H1 (cell line): Measurements from ENCODE around the gene ASCC3.

Experiments used
- EP300 ChIP-seq, 2 experiments: IDR thresholded peaks; 1 replicate in 1 of 2; 2 replicates in 1 of 2; pipeline ENCODE4 v1.6.1; 2011 to 2012; ENCODE audit warnings: low read depth in 2 of 2, low read length in 2 of 2, mild to moderate bottlenecking in 2 of 2, borderline replicate concordance in 1 of 2, inconsistent platforms in 1 of 2, moderate library complexity in 1 of 2
- KDM1A ChIP-seq: fragments of 200-600, 300-600 bp; sonication (generic); IDR thresholded peaks from 2 replicates; pipeline ENCODE4 v1.7.1; 2016; ENCODE audit warnings: mild to moderate bottlenecking, low read length, borderline replicate concordance
- TF ChIP-seq, protein P1 (sequence below), 3 experiments: IDR thresholded peaks; 1 replicate in 2 of 3; 2 replicates in 1 of 3; pipeline versions ENCODE4 v1.5.1 to v1.6.1; 2011; ENCODE audit warnings: low read length in 3 of 3, mild to moderate bottlenecking in 3 of 3, inconsistent platforms in 2 of 3, low read depth in 1 of 3, moderate library complexity in 1 of 3; ENCODE audit not compliant: insufficient read depth in 1 of 3; ENCODE audit errors: control extremely low read depth in 1 of 3

GRCh38 chr6:100730001-100730980 is 150.8 kb downstream of the ASCC3 start:
- TF ChIP-seq, protein P1, sequence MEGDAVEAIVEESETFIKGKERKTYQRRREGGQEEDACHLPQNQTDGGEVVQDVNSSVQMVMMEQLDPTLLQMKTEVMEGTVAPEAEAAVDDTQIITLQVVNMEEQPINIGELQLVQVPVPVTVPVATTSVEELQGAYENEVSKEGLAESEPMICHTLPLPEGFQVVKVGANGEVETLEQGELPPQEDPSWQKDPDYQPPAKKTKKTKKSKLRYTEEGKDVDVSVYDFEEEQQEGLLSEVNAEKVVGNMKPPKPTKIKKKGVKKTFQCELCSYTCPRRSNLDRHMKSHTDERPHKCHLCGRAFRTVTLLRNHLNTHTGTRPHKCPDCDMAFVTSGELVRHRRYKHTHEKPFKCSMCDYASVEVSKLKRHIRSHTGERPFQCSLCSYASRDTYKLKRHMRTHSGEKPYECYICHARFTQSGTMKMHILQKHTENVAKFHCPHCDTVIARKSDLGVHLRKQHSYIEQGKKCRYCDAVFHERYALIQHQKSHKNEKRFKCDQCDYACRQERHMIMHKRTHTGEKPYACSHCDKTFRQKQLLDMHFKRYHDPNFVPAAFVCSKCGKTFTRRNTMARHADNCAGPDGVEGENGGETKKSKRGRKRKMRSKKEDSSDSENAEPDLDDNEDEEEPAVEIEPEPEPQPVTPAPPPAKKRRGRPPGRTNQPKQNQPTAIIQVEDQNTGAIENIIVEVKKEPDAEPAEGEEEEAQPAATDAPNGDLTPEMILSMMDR (IDR thresholded peaks at IDR 0.05; ENCODE audit: control extremely low read depth in 1 of 3, insufficient read depth in 1 of 3, low read depth in 1 of 3, low read length in 3 of 3), result no peak
- TF ChIP-seq EP300 (IDR thresholded peaks at IDR 0.05; ENCODE audit: borderline replicate concordance in 1 of 2, low read depth in 2 of 2, low read length in 2 of 2), result no peak
- no peak for TF ChIP-seq KDM1A
